ENCODE measurements around the gene DBH. TPM values are rescaled to one million over a fixed set of nuclear protein-coding genes. Genes with fewer than 3 reads are reported as not detected.

Gene DBH
- under 1 TPM in 1 of 5 donors, not detected in 4; under 0.01 TPM for total RNA-seq
- under 1 TPM in 1 of 3 donors, not detected in 2; 0.15 TPM for polyA plus RNA-seq
- long read RNA-seq, donor 1 = 0 reads
- long read RNA-seq, donor 2 = 0 reads
- long read RNA-seq, donor 3 = 0 reads
- long read RNA-seq, donor 4 = 0 reads
- long read RNA-seq, donor 5, partial matches to known transcripts = 0 of 2 reads
- long read RNA-seq, donor 5, other reads (novel, unspliced or antisense) = 0 of 2 reads
- long read RNA-seq, donor 6 = 0 reads
- long read RNA-seq, donor 7 = 0 reads
- long read RNA-seq, donor 8 = 0 reads
- long read RNA-seq, donor 9 = 0 reads
- long read RNA-seq, donor 10 = 0 reads

DNA sequence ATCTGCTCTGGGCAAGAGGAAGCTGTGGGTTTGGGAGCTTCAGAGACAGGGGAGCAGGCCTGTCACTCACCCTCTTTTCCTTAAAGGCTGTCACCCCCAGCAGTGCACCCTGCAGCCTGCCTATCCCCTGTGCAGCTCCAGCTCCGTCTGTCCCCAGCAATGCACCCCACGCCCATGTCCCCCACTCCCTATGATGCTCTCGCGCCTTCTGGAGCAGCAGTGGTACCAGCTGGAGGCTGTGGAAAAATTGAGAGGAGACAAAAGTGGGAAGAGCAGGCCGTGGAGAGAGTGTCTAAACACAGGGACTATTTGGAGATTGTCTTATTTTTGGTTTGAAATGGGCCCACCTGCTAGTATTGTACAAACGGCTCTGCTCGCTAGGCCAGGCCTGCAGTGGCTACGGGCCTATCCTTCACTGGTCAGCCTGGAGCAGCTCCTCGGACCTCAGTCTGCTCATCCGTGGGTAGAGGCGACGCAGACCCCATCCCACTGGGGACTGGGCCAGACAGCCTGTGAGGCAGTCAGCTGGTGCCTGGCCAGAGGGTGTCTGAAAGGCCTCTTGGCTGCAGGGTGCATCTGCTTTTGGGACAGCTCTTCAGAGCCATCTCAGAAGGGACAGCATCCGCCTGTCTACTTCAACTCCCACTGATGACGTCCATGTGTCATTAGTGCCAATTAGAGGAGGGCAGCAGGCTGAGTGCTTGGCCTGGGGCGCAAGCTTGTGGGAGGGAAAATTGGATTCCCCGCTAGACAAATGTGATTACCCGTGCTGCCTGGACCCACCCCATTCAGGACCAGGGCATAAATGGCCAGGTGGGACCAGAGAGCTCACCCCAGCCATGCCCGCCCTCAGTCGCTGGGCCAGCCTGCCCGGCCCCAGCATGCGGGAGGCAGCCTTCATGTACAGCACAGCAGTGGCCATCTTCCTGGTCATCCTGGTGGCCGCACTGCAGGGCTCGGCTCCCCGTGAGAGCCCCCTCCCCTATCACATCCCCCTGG lies at the start of gene DBH:
Gene DBH, plus strand, starts transcription at position 831 of the 999 bp plus-strand sequence. Its CDS starts 9 bp downstream, at position 840.
- intact Hi-C loops (cut with DNase I; ENCODE audit: low total_unique reads) = no loop called here
- Histone ChIP-seq H3K36me3 (no peaks in the 10 kb centered on the region), H3K4me1 (peaks cover 0 to 7% (median 0%) of the 10 kb centered on the region in 4 donors), H3K27ac (no peak within 1 kb of the TSS), H3K4me3 (no peak within 1 kb of the TSS), H3K27me3 (peaks cover 0 to 56% (median 10%) of the 10 kb centered on the region in 3 donors), H3K9me3 (no peaks in the 10 kb centered on the region)
- DNase-seq = no peak
- 82 to 88% (median 83%) methylated on average over 21 to 24 of the region's 24 CpGs for WGBS, 5 donors
- TF ChIP-seq, protein P1, sequence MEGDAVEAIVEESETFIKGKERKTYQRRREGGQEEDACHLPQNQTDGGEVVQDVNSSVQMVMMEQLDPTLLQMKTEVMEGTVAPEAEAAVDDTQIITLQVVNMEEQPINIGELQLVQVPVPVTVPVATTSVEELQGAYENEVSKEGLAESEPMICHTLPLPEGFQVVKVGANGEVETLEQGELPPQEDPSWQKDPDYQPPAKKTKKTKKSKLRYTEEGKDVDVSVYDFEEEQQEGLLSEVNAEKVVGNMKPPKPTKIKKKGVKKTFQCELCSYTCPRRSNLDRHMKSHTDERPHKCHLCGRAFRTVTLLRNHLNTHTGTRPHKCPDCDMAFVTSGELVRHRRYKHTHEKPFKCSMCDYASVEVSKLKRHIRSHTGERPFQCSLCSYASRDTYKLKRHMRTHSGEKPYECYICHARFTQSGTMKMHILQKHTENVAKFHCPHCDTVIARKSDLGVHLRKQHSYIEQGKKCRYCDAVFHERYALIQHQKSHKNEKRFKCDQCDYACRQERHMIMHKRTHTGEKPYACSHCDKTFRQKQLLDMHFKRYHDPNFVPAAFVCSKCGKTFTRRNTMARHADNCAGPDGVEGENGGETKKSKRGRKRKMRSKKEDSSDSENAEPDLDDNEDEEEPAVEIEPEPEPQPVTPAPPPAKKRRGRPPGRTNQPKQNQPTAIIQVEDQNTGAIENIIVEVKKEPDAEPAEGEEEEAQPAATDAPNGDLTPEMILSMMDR (IDR thresholded peaks at IDR 0.05) = no peak
- TF ChIP-seq POLR2AphosphoS5 (IDR thresholded peaks at IDR 0.05) = no peak
- no peak for TF ChIP-seq EP300 (IDR thresholded peaks at IDR 0.05)
- TF ChIP-seq POLR2A (IDR thresholded peaks at IDR 0.05) = no peak

DNA sequence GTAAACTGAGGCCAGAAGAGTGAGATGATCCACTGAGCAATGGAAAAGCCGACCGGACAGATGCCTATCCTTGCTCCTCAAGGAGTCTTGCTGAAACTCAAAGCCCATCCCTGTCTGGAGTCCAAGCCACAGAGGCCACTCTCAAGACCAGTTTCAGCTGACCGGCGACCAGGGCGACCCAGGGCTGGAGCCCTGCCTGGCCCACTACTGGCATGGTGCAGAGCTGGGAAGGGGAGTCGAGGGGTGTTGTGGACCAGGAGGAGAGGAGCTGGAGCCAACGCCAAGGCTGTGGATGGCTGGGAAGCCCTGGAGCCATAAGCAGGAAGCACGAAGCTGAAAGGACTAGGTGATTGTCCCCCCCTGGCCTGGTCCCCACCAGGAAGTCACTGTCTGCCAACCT lies 49.1 kb upstream of the DBH start:
- H3K4me1 ChIP-seq = peaks cover 11 to 24% (median 17%) of the 10 kb centered on the region in 4 donors
- no peaks in the 10 kb centered on the region for H3K36me3 ChIP-seq
- TF ChIP-seq, protein P1 (IDR thresholded peaks at IDR 0.05) = no peak
- TF ChIP-seq EP300 (IDR thresholded peaks at IDR 0.05) (no peak), POLR2A (IDR thresholded peaks at IDR 0.05) (no peak), POLR2AphosphoS5 (IDR thresholded peaks at IDR 0.05) (no peak)
- no peaks in the 10 kb centered on the region for H3K9me3 ChIP-seq
- intact Hi-C loops (cut with DNase I; ENCODE audit: low total_unique reads) = no loop called here
- no peak overlapping the region for H3K27ac ChIP-seq
- no peak for DNase-seq
- H3K4me3 ChIP-seq = no peak overlapping the region
- peaks cover 0 to 87% (median 38%) of the 10 kb centered on the region in 3 donors for H3K27me3 ChIP-seq
- 86 to 88% (median 87%) methylated on average over 6 to 8 of the region's 8 CpGs for WGBS, 5 donors

DNA sequence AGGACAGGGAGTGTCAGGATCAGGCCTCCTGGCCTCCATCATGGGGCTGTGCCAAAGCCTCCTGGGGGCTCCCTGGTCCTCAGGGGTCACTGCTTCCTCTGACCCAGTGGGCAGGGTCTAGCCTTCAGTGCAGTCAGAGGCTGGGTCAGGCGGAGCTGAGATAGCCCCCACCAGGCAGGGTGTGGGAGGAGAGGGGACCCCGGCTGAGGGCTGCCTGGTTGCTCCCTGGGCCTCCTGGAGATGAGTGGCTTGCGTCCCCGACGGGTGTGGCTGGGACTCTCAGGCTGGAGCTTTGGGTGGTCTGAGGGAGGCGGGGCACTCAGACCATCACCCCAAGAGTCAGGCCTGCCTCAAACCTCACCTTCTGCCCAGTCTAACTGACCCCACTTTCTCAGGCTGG lies 48.7 kb upstream of the DBH start:
- intact Hi-C loops (cut with DNase I; ENCODE audit: low total_unique reads) = no loop called here
- no peaks in the 10 kb centered on the region for H3K9me3 ChIP-seq
- DNase-seq = no peak
- no peaks in the 10 kb centered on the region for H3K36me3 ChIP-seq
- TF ChIP-seq POLR2A (IDR thresholded peaks at IDR 0.05) = no peak
- no peak for TF ChIP-seq EP300 (IDR thresholded peaks at IDR 0.05)
- TF ChIP-seq, protein P1 (IDR thresholded peaks at IDR 0.05) = no peak
- no peak for TF ChIP-seq POLR2AphosphoS5 (IDR thresholded peaks at IDR 0.05)
- H3K4me3 ChIP-seq = no peak overlapping the region
- no peak overlapping the region for H3K27ac ChIP-seq
- peaks cover 11 to 24% (median 17%) of the 10 kb centered on the region in 4 donors for H3K4me1 ChIP-seq
- peaks cover 0 to 87% (median 38%) of the 10 kb centered on the region in 3 donors for H3K27me3 ChIP-seq
- WGBS, 5 donors = 82 to 100% (median 87%) methylated on average over 2 to 6 of the region's 6 CpGs

Measured in stomach (tissue), 19 donors.